SK-N-MC (cell line): ENCODE results near the gene TMEM132D.

Experiments
- DNase-seq: peaks from one replicate; pipeline ENCODE4 v3.0.0-alpha.2; 2011; ENCODE audit warnings: low read depth, low spot score
- H3K27ac ChIP-seq: fragments of 200-600 bp; sonication (generic); 2 replicates; pipeline ENCODE4 v1.5.1; 2016; ENCODE audit warnings: mixed run types
- H3K36me3 ChIP-seq: fragments of 200-600 bp; sonication (generic); 2 replicates; pipeline ENCODE4 v1.6.1; 2017; ENCODE audit warnings: antibody characterized with exemption, low read length, mixed read lengths; ENCODE audit not compliant: insufficient read depth
- H3K4me3 ChIP-seq: fragments of 200-600 bp; sonication (generic); 2 replicates; pipeline ENCODE4 v1.5.1; 2016
- H3K9ac ChIP-seq: fragments of 200-600 bp; sonication (generic); 2 replicates; pipeline ENCODE4 v1.8.0; 2017; ENCODE audit warnings: mixed run types, mixed read lengths; ENCODE audit not compliant: insufficient read length
- H3K9me3 ChIP-seq: fragments of 200-600 bp; sonication (generic); 2 replicates; pipeline ENCODE4 v1.6.1; 2017; ENCODE audit warnings: low read depth, mild to moderate bottlenecking, antibody characterized with exemption, low read length, moderate library complexity, mixed read lengths
- EZH2 ChIP-seq: fragments of 200-600 bp; sonication (generic); IDR thresholded peaks from one replicate; pipeline ENCODE4 v1.6.1; 2017; ENCODE audit warnings: antibody characterized with exemption
- FOXP2 ChIP-seq: optimal IDR thresholded peaks from 2 replicates; pipeline ENCODE3; 2011; ENCODE audit warnings: mild to moderate bottlenecking, moderate library complexity; ENCODE audit not compliant: insufficient read depth; ENCODE audit errors: extremely low read length, control extremely low read depth
- POLR2AphosphoS5 ChIP-seq: IDR thresholded peaks from 2 replicates; pipeline ENCODE4 v1.6.1; 2012; ENCODE audit warnings: mild to moderate bottlenecking, low read depth, low read length, borderline replicate concordance

TMEM132D gene

GRCh38 chr12:129423041-129423580 is 480.7 kb downstream of the TMEM132D start:
- no peak overlapping the region for H3K9ac ChIP-seq
- no peak overlapping the region for H3K27ac ChIP-seq
- H3K9me3 ChIP-seq: no peaks in the 10 kb centered on the region
- DNase-seq: no peak
- TF ChIP-seq FOXP2 (no peak), POLR2AphosphoS5 (no peak), EZH2 (no peak)
- no peak overlapping the region for H3K4me3 ChIP-seq
- no peaks in the 10 kb centered on the region for H3K36me3 ChIP-seq

DNA sequence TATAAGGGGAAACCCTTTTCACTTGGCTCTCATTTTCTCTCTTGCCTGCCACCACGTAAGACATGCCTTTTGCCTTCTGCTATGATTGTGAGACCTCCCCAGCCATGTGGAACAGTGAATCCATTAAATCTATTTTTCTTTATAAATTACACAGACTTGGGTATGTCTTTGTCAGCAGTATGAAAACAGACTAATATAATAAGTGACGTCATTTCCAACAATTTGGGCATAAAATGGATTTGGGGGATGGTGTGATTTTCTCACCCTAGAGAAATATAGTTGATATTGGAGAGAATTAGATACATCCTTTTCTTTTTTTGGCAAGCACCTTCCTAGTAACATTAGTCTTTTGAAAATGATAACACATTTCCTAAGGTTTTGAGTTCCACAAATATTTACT is 490.5 kb downstream of the TMEM132D start:
- H3K27ac ChIP-seq: no peak overlapping the region
- H3K4me3 ChIP-seq: no peak overlapping the region
- H3K9me3 ChIP-seq: no peaks in the 10 kb centered on the region
- no peak for DNase-seq
- TF ChIP-seq POLR2AphosphoS5 (no peak), EZH2 (no peak), FOXP2 (no peak)
- H3K9ac ChIP-seq: no peak overlapping the region
- no peaks in the 10 kb centered on the region for H3K36me3 ChIP-seq

- Histone ChIP-seq H3K27ac (no peak overlapping the region), H3K4me3 (no peak overlapping the region), H3K9me3 (no peaks in the 10 kb centered on the region), H3K36me3 (no peaks in the 10 kb centered on the region), H3K9ac (no peak overlapping the region)
- DNase-seq: no peak
- TF ChIP-seq EZH2: no peak
- no peak for TF ChIP-seq FOXP2
- no peak for TF ChIP-seq POLR2AphosphoS5
Observed at GRCh38 chr12:129409281-129409680, 494.5 kb downstream of the TMEM132D start.

DNA sequence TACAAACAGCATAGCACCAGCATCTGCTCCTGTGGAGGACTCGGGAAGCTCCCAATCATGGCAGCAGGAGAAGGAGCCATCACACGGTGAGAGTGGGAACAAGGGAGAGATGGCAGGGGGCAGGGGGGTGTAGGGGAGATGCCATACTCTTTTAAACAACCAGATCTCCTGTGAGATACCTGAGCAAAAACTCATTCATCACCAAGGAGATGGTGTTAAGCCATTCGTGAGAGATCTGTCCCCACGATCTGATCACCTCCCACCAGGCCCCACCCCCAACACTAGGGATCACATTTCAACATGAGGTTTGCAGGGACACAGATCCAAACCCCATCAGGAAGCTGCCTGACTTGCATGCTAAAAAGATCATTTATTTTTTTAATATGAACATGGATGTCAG is 499.3 kb downstream of the TMEM132D start:
- DNase-seq: no peak
- no peak overlapping the region for H3K4me3 ChIP-seq
- H3K9me3 ChIP-seq: no peaks in the 10 kb centered on the region
- TF ChIP-seq EZH2: no peak
- TF ChIP-seq POLR2AphosphoS5: no peak
- TF ChIP-seq FOXP2: no peak
- H3K9ac ChIP-seq: no peak overlapping the region
- no peaks in the 10 kb centered on the region for H3K36me3 ChIP-seq
- no peak overlapping the region for H3K27ac ChIP-seq

DNA sequence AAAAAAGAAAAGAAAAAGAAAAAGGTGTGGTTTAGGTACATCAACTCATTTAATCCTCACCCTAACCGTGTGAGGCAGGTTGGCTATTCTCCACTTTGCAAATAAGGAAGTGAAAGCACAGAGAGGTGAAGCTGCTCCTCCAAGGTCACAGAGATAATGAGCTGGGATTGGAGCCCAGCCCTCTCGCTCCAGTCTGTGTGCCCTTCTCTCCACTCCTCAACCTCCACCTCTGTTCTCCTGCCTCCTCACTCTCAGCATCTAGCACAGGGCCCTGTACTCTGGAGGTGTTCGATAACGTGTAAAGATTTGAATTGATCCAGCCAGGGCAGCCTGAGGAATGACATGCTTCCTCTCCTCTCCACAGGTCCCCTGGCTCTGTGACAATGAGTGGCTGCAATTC is 502.3 kb downstream of the TMEM132D start:
- H3K4me3 ChIP-seq: no peak overlapping the region
- H3K9me3 ChIP-seq: no peaks in the 10 kb centered on the region

GRCh38 chr12:129394177-129394825 is 509.5 kb downstream of the TMEM132D start:
- H3K4me3 ChIP-seq: no peak overlapping the region
- no peaks in the 10 kb centered on the region for H3K9me3 ChIP-seq
- H3K36me3 ChIP-seq: no peaks in the 10 kb centered on the region
- no peak overlapping the region for H3K27ac ChIP-seq
- no peak overlapping the region for H3K9ac ChIP-seq
- DNase-seq: no peak
- TF ChIP-seq EZH2: no peak
- no peak for TF ChIP-seq POLR2AphosphoS5
- TF ChIP-seq FOXP2: no peak

More for the DNA sequence above, 502.3 kb downstream of the TMEM132D start:
- TF ChIP-seq EZH2 (no peak), POLR2AphosphoS5 (no peak), FOXP2 (no peak)
- no peak overlapping the region for H3K27ac ChIP-seq
- H3K36me3 ChIP-seq: no peaks in the 10 kb centered on the region
- no peak overlapping the region for H3K9ac ChIP-seq
- no peak for DNase-seq

DNA sequence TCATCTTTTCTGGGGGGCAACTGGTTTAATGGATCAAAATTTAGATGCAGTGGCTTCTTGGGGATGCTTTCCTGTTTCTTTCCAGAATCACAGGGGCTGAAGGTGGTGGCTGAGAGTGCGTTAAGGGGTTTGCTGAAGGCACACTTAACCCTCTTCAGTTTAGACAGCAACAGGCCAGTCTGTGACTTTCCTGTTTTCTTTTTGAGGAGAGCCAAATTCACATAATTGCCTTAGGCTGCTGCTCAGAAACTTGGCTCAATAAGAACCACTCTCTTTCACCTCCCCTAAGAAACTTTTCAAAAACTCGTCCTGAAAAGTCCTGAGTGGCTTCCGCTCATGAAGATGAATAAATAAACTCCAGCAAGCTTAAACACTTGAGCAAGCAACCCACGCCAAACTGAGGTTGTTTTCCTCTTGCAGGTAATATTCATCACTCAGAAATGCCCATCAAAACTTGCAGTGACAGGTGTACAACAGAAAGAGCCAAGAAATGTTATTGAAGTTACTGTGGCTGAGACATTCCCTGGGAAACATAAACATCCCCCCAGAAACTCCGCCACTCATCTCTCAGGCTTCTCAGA is 510.4 kb downstream of the TMEM132D start:
- no peaks in the 10 kb centered on the region for H3K9me3 ChIP-seq
- no peak overlapping the region for H3K27ac ChIP-seq
- no peak overlapping the region for H3K4me3 ChIP-seq
- no peaks in the 10 kb centered on the region for H3K36me3 ChIP-seq
- no peak overlapping the region for H3K9ac ChIP-seq
- DNase-seq: no peak
- TF ChIP-seq POLR2AphosphoS5: no peak

DNA sequence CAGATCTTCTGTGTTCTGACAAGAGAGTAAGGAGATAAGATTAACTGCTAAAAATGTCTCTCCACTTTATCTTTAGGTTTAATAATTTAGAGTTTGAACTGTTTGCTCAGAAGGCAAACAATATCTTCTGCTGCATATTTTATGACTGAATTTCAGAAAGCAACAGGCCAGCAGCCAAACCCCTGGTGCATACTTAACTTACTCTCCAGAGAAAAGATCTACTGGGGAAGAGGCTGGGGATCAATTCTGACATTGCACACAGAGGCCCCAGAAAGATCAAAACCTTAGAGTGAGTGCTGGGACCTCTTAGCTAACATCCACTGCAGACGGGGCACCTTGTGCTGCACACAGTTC is 518.2 kb downstream of the TMEM132D start:
- H3K27ac ChIP-seq: no peak overlapping the region
- H3K9me3 ChIP-seq: no peaks in the 10 kb centered on the region
- DNase-seq: no peak
- H3K9ac ChIP-seq: no peak overlapping the region
- no peaks in the 10 kb centered on the region for H3K36me3 ChIP-seq
- H3K4me3 ChIP-seq: no peak overlapping the region
- TF ChIP-seq EZH2 (no peak), FOXP2 (no peak), POLR2AphosphoS5 (no peak)

DNA sequence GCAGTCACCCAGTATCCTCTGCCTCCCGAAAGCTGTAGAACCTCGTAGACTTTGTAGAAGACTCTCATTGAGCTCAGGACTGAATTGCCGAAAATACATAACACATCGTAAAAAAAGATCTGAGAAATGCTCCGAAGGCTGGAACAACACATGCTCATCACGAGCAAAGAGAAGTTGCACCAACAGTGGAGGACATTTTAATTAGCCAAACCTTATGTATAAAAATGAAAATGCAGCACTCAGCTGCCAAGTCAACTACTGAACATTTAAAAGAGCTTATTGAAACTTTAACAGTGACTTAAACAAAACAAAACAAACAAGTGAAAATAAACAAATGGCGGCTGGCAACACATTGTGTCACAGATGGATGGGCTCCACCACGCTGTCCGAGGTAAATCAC is 519.9 kb downstream of the TMEM132D start:
- Histone ChIP-seq H3K4me3 (no peak overlapping the region), H3K9me3 (0 out of 2 replicates have a peak, but pooled peaks cover 3% of the 10 kb centered on the region), H3K27ac (no peak overlapping the region), H3K9ac (no peak overlapping the region), H3K36me3 (no peaks in the 10 kb centered on the region)
- DNase-seq: no peak
- TF ChIP-seq POLR2AphosphoS5: no peak
- TF ChIP-seq EZH2: no peak
- no peak for TF ChIP-seq FOXP2
